GM12878 (cell line): ENCODE results near the gene EGR4.

Experiments used
- CREB1 ChIP-seq: IDR thresholded peaks from 2 replicates; pipeline ENCODE4 v1.6.1; 2012; ENCODE audit warnings: low read depth, mild to moderate bottlenecking, inconsistent platforms
- CTCF ChIP-seq, 3 experiments: IDR thresholded peaks in 2 of 3; conservative IDR thresholded peaks in 1 of 3; 2 replicates each; pipeline ENCODE4 v1.5.1; 2011; ENCODE audit warnings: low read depth in 3 of 3, low read length in 3 of 3, mild to moderate bottlenecking in 3 of 3, control low read depth in 2 of 3, moderate library complexity in 2 of 3, inconsistent platforms in 1 of 3, mixed read lengths in 1 of 3; ENCODE audit not compliant: control insufficient read depth in 2 of 3, insufficient read depth in 1 of 3; ENCODE audit errors: extremely low read depth in 1 of 3
- E2F8 ChIP-seq: fragments of 450-650 bp; IDR thresholded peaks from 2 replicates; pipeline ENCODE4 v1.6.1; 2018; ENCODE audit warnings: mild to moderate bottlenecking, low read depth, moderate library complexity; ENCODE audit not compliant: partially characterized antibody
- EGR1 ChIP-seq, 2 experiments: IDR thresholded peaks; 1 replicate in 1 of 2; 2 replicates in 1 of 2; pipeline ENCODE4 v1.6.1; 2011 to 2012; ENCODE audit warnings: low read depth in 2 of 2, low read length in 2 of 2, borderline replicate concordance in 1 of 2, mild to moderate bottlenecking in 1 of 2, moderate library complexity in 1 of 2
- EZH2 ChIP-seq: IDR thresholded peaks from 2 replicates; pipeline ENCODE4 v1.6.1; 2012; ENCODE audit warnings: low read depth, mild to moderate bottlenecking, control low read depth, inconsistent platforms, low read length, borderline replicate concordance; ENCODE audit not compliant: control insufficient read depth
- FOS ChIP-seq: IDR thresholded peaks from 3 replicates; pipeline ENCODE4 v1.6.1; 2011; ENCODE audit warnings: borderline replicate concordance; ENCODE audit not compliant: insufficient read length; ENCODE audit errors: extremely low read depth
- MAX ChIP-seq: IDR thresholded peaks from 2 replicates; pipeline ENCODE4 v1.6.1; 2012; ENCODE audit warnings: low read depth, low read length, improper control_type of control experiment
- POLR2A ChIP-seq: IDR thresholded peaks from 2 replicates; pipeline ENCODE4 v1.6.1; 2011; ENCODE audit warnings: low read depth, mild to moderate bottlenecking, low read length
- RAD21 ChIP-seq: IDR thresholded peaks from 2 replicates; pipeline ENCODE4 v1.6.1; 2011; ENCODE audit warnings: mild to moderate bottlenecking, low read depth, low read length, moderate library complexity; ENCODE audit not compliant: insufficient read depth
- SMAD1 ChIP-seq: fragments of 450-650 bp; IDR thresholded peaks from 2 replicates; pipeline ENCODE4 v1.6.1; 2018; ENCODE audit warnings: mild to moderate bottlenecking, low read depth; ENCODE audit not compliant: partially characterized antibody
- SRF ChIP-seq, 2 experiments: IDR thresholded peaks; 2 replicates each; pipeline ENCODE4 v1.6.1; 2011; ENCODE audit warnings: low read depth in 2 of 2, low read length in 2 of 2, mild to moderate bottlenecking in 1 of 2, moderate library complexity in 1 of 2
- TCF12 ChIP-seq: IDR thresholded peaks from 2 replicates; pipeline ENCODE4 v1.6.1; 2011; ENCODE audit warnings: low read depth, mild to moderate bottlenecking, low read length
- USF1 ChIP-seq: IDR thresholded peaks from 2 replicates; pipeline ENCODE4 v1.6.1; 2011; ENCODE audit warnings: borderline replicate concordance, low read depth, mild to moderate bottlenecking, moderate library complexity, mixed read lengths, low read length; ENCODE audit not compliant: insufficient read depth; ENCODE audit errors: extremely low read length
- WRNIP1 ChIP-seq: IDR thresholded peaks from 2 replicates; pipeline ENCODE4 v1.6.1; 2011; ENCODE audit warnings: low read depth, low read length, improper control_type of control experiment, borderline replicate concordance

GRCh38 chr2:73246850-73247249 is 46.5 kb downstream of the EGR4 start:
- no peak for TF ChIP-seq CTCF (IDR thresholded peaks at IDR 0.05 in 2 of 3, conservative IDR thresholded peaks at IDR 0.05 in 1 of 3; ENCODE audit: control insufficient read depth in 2 of 3, extremely low read depth in 1 of 3, insufficient read depth in 1 of 3, low read depth in 3 of 3, low read length in 3 of 3)
- TF ChIP-seq POLR2A: no peak
- no peak for TF ChIP-seq CREB1
- TF ChIP-seq MAX: no peak
- TF ChIP-seq RAD21: no peak
- no peak for TF ChIP-seq EZH2
- no peak for TF ChIP-seq E2F8
- no peak for TF ChIP-seq SRF (IDR thresholded peaks at IDR 0.05; ENCODE audit: low read depth in 2 of 2, low read length in 2 of 2)
- TF ChIP-seq USF1: no peak
- TF ChIP-seq FOS: no peak
- TF ChIP-seq EGR1 (IDR thresholded peaks at IDR 0.05; ENCODE audit: borderline replicate concordance in 1 of 2, low read depth in 2 of 2, low read length in 2 of 2): no peak
- no peak for TF ChIP-seq WRNIP1
- no peak for TF ChIP-seq TCF12
- no peak for TF ChIP-seq SMAD1
